Peyer's patch (tissue), 4 donors: ENCODE data around the gene H6PD.

Experiments
- POLR2A ChIP-seq, 2 donors: fragments of 450-650 bp; IDR thresholded peaks; one replicate each; pipeline ENCODE4 v1.5.1; 2017; ENCODE audit warnings: antibody characterized with exemption in 2 of 2, mild to moderate bottlenecking in 2 of 2, moderate library complexity in 2 of 2
- TF ChIP-seq, protein P1 (sequence below), 6 experiments: fragments of 450-650 bp in 4 of 6; fragments of 200-600 bp in 2 of 6; sonication (generic) in 1 of 6; IDR thresholded peaks; one replicate each; pipeline ENCODE4 v1.5.1; 2017 to 2019; ENCODE audit warnings: antibody characterized with exemption in 6 of 6, mild to moderate bottlenecking in 3 of 6, moderate library complexity in 1 of 6

DNA sequence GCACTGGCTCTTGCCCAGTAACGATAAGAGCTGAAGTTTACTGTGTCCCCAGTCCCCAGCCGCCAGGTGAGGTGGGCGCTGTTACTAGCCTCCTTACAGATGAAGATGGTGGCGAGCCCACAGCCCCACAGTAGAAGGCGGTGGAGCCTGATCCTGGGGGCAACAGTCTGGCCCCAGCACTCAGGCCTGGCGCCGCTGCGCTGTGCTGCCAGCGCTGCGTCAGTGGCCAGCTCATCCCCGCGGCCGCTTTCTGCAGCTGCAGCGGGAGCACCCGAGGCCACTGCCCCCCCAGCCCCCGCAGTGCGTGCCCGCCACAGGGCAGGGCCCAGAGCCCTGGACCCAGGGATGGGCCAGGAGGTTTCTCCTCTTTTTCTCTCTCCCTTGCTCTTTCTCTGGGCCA is 13.3 kb downstream of the H6PD start:
- TF ChIP-seq, protein P1, sequence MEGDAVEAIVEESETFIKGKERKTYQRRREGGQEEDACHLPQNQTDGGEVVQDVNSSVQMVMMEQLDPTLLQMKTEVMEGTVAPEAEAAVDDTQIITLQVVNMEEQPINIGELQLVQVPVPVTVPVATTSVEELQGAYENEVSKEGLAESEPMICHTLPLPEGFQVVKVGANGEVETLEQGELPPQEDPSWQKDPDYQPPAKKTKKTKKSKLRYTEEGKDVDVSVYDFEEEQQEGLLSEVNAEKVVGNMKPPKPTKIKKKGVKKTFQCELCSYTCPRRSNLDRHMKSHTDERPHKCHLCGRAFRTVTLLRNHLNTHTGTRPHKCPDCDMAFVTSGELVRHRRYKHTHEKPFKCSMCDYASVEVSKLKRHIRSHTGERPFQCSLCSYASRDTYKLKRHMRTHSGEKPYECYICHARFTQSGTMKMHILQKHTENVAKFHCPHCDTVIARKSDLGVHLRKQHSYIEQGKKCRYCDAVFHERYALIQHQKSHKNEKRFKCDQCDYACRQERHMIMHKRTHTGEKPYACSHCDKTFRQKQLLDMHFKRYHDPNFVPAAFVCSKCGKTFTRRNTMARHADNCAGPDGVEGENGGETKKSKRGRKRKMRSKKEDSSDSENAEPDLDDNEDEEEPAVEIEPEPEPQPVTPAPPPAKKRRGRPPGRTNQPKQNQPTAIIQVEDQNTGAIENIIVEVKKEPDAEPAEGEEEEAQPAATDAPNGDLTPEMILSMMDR (IDR thresholded peaks at IDR 0.05) = no peak
- no peak for TF ChIP-seq POLR2A (IDR thresholded peaks at IDR 0.05)
